Common myeloid progenitor, CD34-positive (primary cell): Measurements from ENCODE around the gene CAPN1.
"Not testable (repeated sequence)": the region's sequence is repeated elsewhere in the genome, so short reads cannot be mapped to it uniquely, and the experiment has no call there.

Experiments used
- CTCF ChIA-PET: fragments of 350-600 bp; sonication (Branson Sonifier 250); formaldehyde crosslinking; loops from one replicate; lab custom pipeline; 2021; ENCODE audit warnings: antibody characterized with exemption; lab: Charles Lee
- POLR2A ChIA-PET: fragments of 350-600 bp; sonication (Branson Sonifier 250); formaldehyde crosslinking; loops from one replicate; lab custom pipeline; 2021; ENCODE audit warnings: antibody characterized with exemption; lab: Charles Lee
- DNase-seq, 3 donors: peaks; one replicate each; pipeline versions ENCODE4 v3.0.0 to v3.0.0-alpha.2; 2013
- H3K27ac ChIP-seq, 2 experiments: 1 replicate in 1 of 2; 2 replicates in 1 of 2; pipeline ENCODE4 v1.7.0; 2013; ENCODE audit warnings: inconsistent platforms in 2 of 2, low read length in 2 of 2, mild to moderate bottlenecking in 2 of 2, low read depth in 1 of 2, moderate library complexity in 1 of 2; ENCODE audit not compliant: severe bottlenecking in 2 of 2, insufficient read depth in 1 of 2, poor library complexity in 1 of 2
- H3K27me3 ChIP-seq, 5 experiments: replicated peaks in 2 of 5; 1 replicate in 3 of 5; 2 replicates in 2 of 5; pipeline versions ENCODE4 v1.6.1 to v1.7.0; 2013; ENCODE audit warnings: low read length in 4 of 5, mild to moderate bottlenecking in 2 of 5, moderate library complexity in 2 of 5, inconsistent platforms in 1 of 5; ENCODE audit not compliant: insufficient read depth in 5 of 5, control insufficient read depth in 4 of 5
- H3K36me3 ChIP-seq, 4 experiments: 1 replicate in 2 of 4; 2 replicates in 2 of 4; pipeline versions ENCODE4 v1.6.1 to v1.7.0; 2013; ENCODE audit warnings: low read length in 3 of 4, control low read depth in 1 of 4, mild to moderate bottlenecking in 1 of 4; ENCODE audit not compliant: control insufficient read depth in 4 of 4, insufficient read depth in 4 of 4
- H3K4me1 ChIP-seq, 4 experiments: 1 replicate in 3 of 4; 2 replicates in 1 of 4; pipeline versions ENCODE4 v1.6.1 to v1.7.1; 2013; ENCODE audit warnings: low read length in 3 of 4, mild to moderate bottlenecking in 3 of 4, control low read depth in 1 of 4, inconsistent platforms in 1 of 4, moderate library complexity in 1 of 4; ENCODE audit not compliant: control insufficient read depth in 4 of 4, insufficient read depth in 4 of 4; ENCODE audit errors: control extremely low read depth in 1 of 4
- H3K4me3 ChIP-seq, 7 experiments: 1 replicate in 4 of 7; 2 replicates in 3 of 7; pipeline versions ENCODE4 v1.5.1 to v1.7.0; 2013; ENCODE audit warnings: mild to moderate bottlenecking in 7 of 7, low read length in 6 of 7, moderate library complexity in 6 of 7, inconsistent platforms in 2 of 7, low read depth in 2 of 7, control low read depth in 1 of 7; ENCODE audit not compliant: insufficient read depth in 4 of 7, control insufficient read depth in 1 of 7; ENCODE audit errors: extremely low read depth in 1 of 7
- H3K9me3 ChIP-seq, 5 experiments: 1 replicate in 4 of 5; 2 replicates in 1 of 5; pipeline versions ENCODE4 v1.6.1 to v1.7.1; 2013; ENCODE audit warnings: low read length in 4 of 5, mild to moderate bottlenecking in 2 of 5, inconsistent platforms in 1 of 5, low read depth in 1 of 5, moderate library complexity in 1 of 5; ENCODE audit not compliant: control insufficient read depth in 4 of 5, insufficient read depth in 2 of 5; ENCODE audit errors: control extremely low read depth in 1 of 5
- WGBS: methylation state at CpG from one replicate; pipeline ENCODE4 v1.1.5; 2013; ENCODE audit not compliant: insufficient coverage; 5-methylcytosine and 5-hydroxymethylcytosine counted together

CAPN1 gene

GRCh38 chr11:65246506-65246905 is 64.8 kb downstream of the CAPN1 start:
- no peak overlapping the region for H3K4me3 ChIP-seq
- CTCF ChIA-PET, result interaction anchor here (9.9 to 14.2 kb wide), 2 partner anchors 22 to 38 kb away, joined by 151 to 166 read pairs; no protein-coding TSS in a partner anchor

DNA sequence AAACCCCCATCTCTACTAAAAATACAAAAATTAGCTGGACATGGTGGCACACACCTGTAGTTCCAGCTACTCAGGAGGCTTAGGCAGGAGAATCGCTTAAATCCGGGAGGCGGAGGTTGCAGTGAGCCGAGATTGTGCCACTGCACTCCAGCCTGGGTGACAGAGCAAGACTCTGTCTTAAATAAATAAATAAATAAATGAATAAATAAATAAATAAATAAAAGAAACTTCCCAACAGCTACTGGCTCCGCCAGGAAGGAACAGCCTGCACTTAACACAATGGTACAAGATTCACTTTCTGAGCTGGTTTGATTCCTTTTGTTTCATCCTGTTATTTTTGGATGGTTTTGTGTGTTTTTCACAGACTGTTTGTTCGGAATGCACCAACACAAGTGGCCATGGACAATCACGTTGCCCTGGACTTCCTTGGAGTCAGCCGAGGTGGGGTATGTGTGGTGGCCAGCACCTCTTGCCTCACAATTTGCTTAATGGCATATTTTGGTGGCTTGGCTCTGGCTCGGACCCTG is 66.5 kb downstream of the CAPN1 start:
- POLR2A ChIA-PET, H3K4me3 ChIP-seq, H3K27me3 ChIP-seq, H3K36me3 ChIP-seq, H3K27ac ChIP-seq, H3K9me3 ChIP-seq, DNase-seq, H3K4me1 ChIP-seq: not testable (repeated sequence)
- WGBS, result 98% methylated on average over 5 of the region's 9 CpGs
- CTCF ChIA-PET, result interaction anchor here (0.9 to 14.2 kb wide), 6 partner anchors 14 to 67 kb away, joined by 3 to 166 read pairs (median 6); partner anchors contain the start of genes CAPN1 and POLA2

More at GRCh38 chr11:65246506-65246905, 64.8 kb downstream of the CAPN1 start:
- no peaks in the 10 kb centered on the region for H3K4me1 ChIP-seq
- H3K27me3 ChIP-seq, result no peaks in the 10 kb centered on the region
- POLR2A ChIA-PET, result no interaction called here
- no peak overlapping the region for H3K27ac ChIP-seq
- H3K36me3 ChIP-seq, result no peaks in the 10 kb centered on the region
- 100% methylated on average over 1 of the region's 5 CpGs for WGBS
- no peak for DNase-seq
- H3K9me3 ChIP-seq, result peaks cover 0 to 13% (median 8%) of the 10 kb centered on the region in 5 experiments

- Histone ChIP-seq H3K4me1 (no peaks in the 10 kb centered on the region), H3K36me3 (no peaks in the 10 kb centered on the region), H3K9me3 (no peaks in the 10 kb centered on the region), H3K4me3 (no peak overlapping the region), H3K27me3 (no peaks in the 10 kb centered on the region), H3K27ac (no peak overlapping the region)
- DNase-seq, result no peak
- ChIA-PET CTCF (interaction anchor here (1.1 to 14.2 kb wide), 11 partner anchors 9 to 141 kb away, joined by 3 to 166 read pairs (median 5); partner anchors contain the start of gene ZNHIT2), POLR2A (no interaction called here)
- 90% methylated on average over 8 of the region's 9 CpGs for WGBS
These were observed 69.7 kb downstream of the CAPN1 start for GRCh38 chr11:65251476-65251875.

- Histone ChIP-seq H3K4me1 (peaks cover 3 to 6% (median 5%) of the 10 kb centered on the region in 4 experiments), H3K9me3 (no peaks in the 10 kb centered on the region), H3K27ac (no peak overlapping the region), H3K36me3 (no peaks in the 10 kb centered on the region), H3K4me3 (no peak overlapping the region), H3K27me3 (no peaks in the 10 kb centered on the region)
- WGBS, result no CpG with 5 or more reads among the region's 6 CpGs
- DNase-seq, result no peak
- CTCF ChIA-PET, result interaction anchor here (1.1 to 14.2 kb wide), 3 partner anchors 18 to 47 kb away, joined by 3 to 166 read pairs (median 151); no protein-coding TSS in a partner anchor
- POLR2A ChIA-PET, result no interaction called here
These were observed 73.0 kb downstream of the CAPN1 start for GRCh38 chr11:65254724-65255123.

DNA sequence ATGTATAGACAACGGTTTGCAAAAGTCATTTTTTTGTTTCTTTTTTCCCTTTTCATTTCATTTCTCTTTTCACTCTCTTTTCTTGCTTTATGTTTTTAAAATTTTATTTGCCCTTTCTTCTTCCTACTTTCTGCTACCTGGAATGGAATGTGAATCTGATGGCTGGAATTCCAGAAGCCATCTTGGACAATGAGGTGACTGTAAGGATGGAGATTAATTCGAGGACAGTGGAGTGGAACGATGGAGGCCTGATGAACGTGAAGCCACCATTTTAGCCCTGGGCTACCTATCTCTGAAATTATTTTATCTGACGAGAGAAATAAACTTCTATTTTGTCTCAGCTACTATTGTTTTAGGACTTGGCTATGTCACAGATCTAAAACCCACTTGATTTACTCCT is 77.3 kb downstream of the CAPN1 start:
- POLR2A ChIA-PET, result no interaction called here
- no peak overlapping the region for H3K4me3 ChIP-seq
- CTCF ChIA-PET, result interaction anchor here (1.5 to 14.2 kb wide), 3 partner anchors 34 to 71 kb away, joined by 3 to 166 read pairs (median 3); no protein-coding TSS in a partner anchor
- no peak overlapping the region for H3K27ac ChIP-seq
- peaks cover 15 to 35% (median 27%) of the 10 kb centered on the region in 4 experiments for H3K4me1 ChIP-seq
- no peaks in the 10 kb centered on the region for H3K9me3 ChIP-seq
- 100% methylated on average over 3 of the region's 5 CpGs for WGBS
- DNase-seq, result no peak
- H3K36me3 ChIP-seq, result no peaks in the 10 kb centered on the region
- no peaks in the 10 kb centered on the region for H3K27me3 ChIP-seq

GRCh38 chr11:65260302-65260701 is 78.6 kb downstream of the CAPN1 start:
- ChIA-PET POLR2A (no interaction called here), CTCF (no interaction called here)
- no peaks in the 10 kb centered on the region for H3K27me3 ChIP-seq
- H3K27ac ChIP-seq, result no peak overlapping the region
- WGBS, result 96% methylated on average over 16 of the region's 17 CpGs
- H3K9me3 ChIP-seq, result no peaks in the 10 kb centered on the region
- H3K36me3 ChIP-seq, result peaks cover 0 to 7% (median 0%) of the 10 kb centered on the region in 4 experiments
- H3K4me1 ChIP-seq, result peaks cover 15 to 35% (median 27%) of the 10 kb centered on the region in 4 experiments
- no peak overlapping the region for H3K4me3 ChIP-seq
- DNase-seq, result no peak
